A549 (cell line): ENCODE data around the gene THEM5. TPM values are rescaled to one million over a fixed set of nuclear protein-coding genes. Genes with fewer than 3 reads are reported as not detected.
A peak's percentile ranks its signal among the peaks of the same experiment; 100 is the strongest.

Source experiments
- ATAC-seq, 2 experiments: fragments of 200-7000 bp in 1 of 2; fragments of >200 bp in 1 of 2; cut with Nextera tagmentation in 1 of 2; cut with Tn5 transposase in 1 of 2; 3 replicates each; pipeline versions ENCODE4 v1.8.0 to v1.9.1; 2018 to 2020; ENCODE audit warnings: mild to moderate bottlenecking in 1 of 2, moderate library complexity in 1 of 2
- CTCF ChIA-PET: fragments of 300-600 bp; sonication (Branson Sonifier 250); formaldehyde crosslinking; extraction: SDS; loops from one replicate; lab custom pipeline; 2021; ENCODE audit warnings: antibody characterized with exemption, inconsistent platforms; lab: Yijun Ruan, JAX
- POLR2A ChIA-PET: fragments of 350-600 bp; formaldehyde crosslinking; extraction: SDS; loops from one replicate; lab custom pipeline; 2021; ENCODE audit warnings: antibody characterized with exemption, inconsistent platforms; lab: Yijun Ruan, JAX
- DNase-seq, 2 experiments: peaks; one replicate each; pipeline versions ENCODE4 v3.0.0 to v3.0.0-alpha.2; 2011 to 2016; ENCODE audit warnings: low read depth in 1 of 2, low spot score in 1 of 2
- FAIRE-seq: peaks from 2 replicates; lab custom pipeline; 2011; peaks lifted over from hg19 to GRCh38; lab: Jason Lieb, UNC
- H3K27ac ChIP-seq, 2 experiments: fragments of >200 bp; sonication (Bioruptor Twin); formaldehyde crosslinking; 3 replicates each; pipeline ENCODE4 v1.5.1; 2016 to 2017
- H3K4me1 ChIP-seq: fragments of >200 bp; sonication (Bioruptor Twin); formaldehyde crosslinking; 3 replicates; pipeline ENCODE4 v1.6.1; 2016
- H3K4me2 ChIP-seq: fragments of >200 bp; sonication (Bioruptor Twin); formaldehyde crosslinking; 3 replicates; pipeline ENCODE4 v1.6.1; 2016
- H3K4me3 ChIP-seq: fragments of >200 bp; sonication (Bioruptor Twin); formaldehyde crosslinking; 3 replicates; pipeline ENCODE4 v1.5.1; 2016
- H3K9me3 ChIP-seq: fragments of >200 bp; sonication (Bioruptor Twin); formaldehyde crosslinking; 3 replicates; pipeline ENCODE4 v1.6.1; 2016
- ATOH8 ChIP-seq: fragments of 250-450 bp; sonication (Bioruptor Pico); IDR thresholded peaks from 2 replicates; pipeline ENCODE4 v1.5.0; 2020; ENCODE audit warnings: low read depth, mild to moderate bottlenecking, moderate library complexity
- BHLHE40 ChIP-seq: IDR thresholded peaks from 2 replicates; pipeline ENCODE4 v1.6.1; 2012; ENCODE audit warnings: low read depth, low read length, inconsistent platforms
- CBX8 ChIP-seq: fragments of 200-600 bp; sonication (generic); IDR thresholded peaks from 2 replicates; pipeline ENCODE4 v1.6.1; 2016
- CEBPB ChIP-seq, 2 experiments: fragments of >200 bp in 1 of 2; sonication (Bioruptor Twin) in 1 of 2; formaldehyde crosslinking in 1 of 2; IDR thresholded peaks; 2 replicates each; pipeline ENCODE4 v1.6.1; 2012 to 2016
- CHD4 ChIP-seq: fragments of 200-600 bp; sonication (generic); IDR thresholded peaks from 2 replicates; pipeline ENCODE4 v1.6.1; 2016; ENCODE audit warnings: antibody characterized with exemption, mild to moderate bottlenecking, borderline replicate concordance
- ELK1 ChIP-seq: fragments of 150-350 bp; IDR thresholded peaks from 2 replicates; pipeline ENCODE4 v1.6.1; 2014; ENCODE audit warnings: low read depth, mild to moderate bottlenecking, low read length
- EP300 ChIP-seq, 2 experiments: fragments of >200 bp; sonication (Bioruptor Twin); formaldehyde crosslinking; IDR thresholded peaks; 2 replicates in 1 of 2; 3 replicates in 1 of 2; pipeline ENCODE4 v1.6.1; 2016 to 2017
- ESRRA ChIP-seq: fragments of 150-350 bp; IDR thresholded peaks from 2 replicates; pipeline ENCODE4 v1.6.1; 2014; ENCODE audit warnings: mild to moderate bottlenecking, low read length, borderline replicate concordance
- FOXS1 ChIP-seq: fragments of 250-450 bp; sonication (Bioruptor Pico); IDR thresholded peaks from 2 replicates; pipeline ENCODE4 v1.5.0; 2020; ENCODE audit warnings: mild to moderate bottlenecking, moderate library complexity
- GATA3 ChIP-seq: IDR thresholded peaks from 2 replicates; pipeline ENCODE4 v1.6.1; 2012; ENCODE audit warnings: borderline replicate concordance
- HDAC2 ChIP-seq: fragments of 200-600 bp; sonication (generic); IDR thresholded peaks from 2 replicates; pipeline ENCODE4 v1.6.1; 2016
- HOXB5 ChIP-seq: fragments of 250-450 bp; sonication (Bioruptor Pico); IDR thresholded peaks from 2 replicates; pipeline ENCODE4 v1.5.0; 2020; ENCODE audit warnings: mild to moderate bottlenecking, moderate library complexity
- KDM1A ChIP-seq: fragments of 200-600 bp; sonication (generic); IDR thresholded peaks from 2 replicates; pipeline ENCODE4 v1.6.1; 2016; ENCODE audit warnings: low read depth, mild to moderate bottlenecking
- KDM5A ChIP-seq: fragments of 200-600 bp; sonication (generic); IDR thresholded peaks from 2 replicates; pipeline ENCODE4 v1.6.1; 2016; ENCODE audit warnings: antibody characterized with exemption, mild to moderate bottlenecking
- NPAS2 ChIP-seq: fragments of 250-450 bp; sonication (Bioruptor Pico); IDR thresholded peaks from 2 replicates; pipeline ENCODE4 v1.8.0; 2022; ENCODE audit warnings: mild to moderate bottlenecking, moderate library complexity, borderline replicate concordance
- RARB ChIP-seq: fragments of 250-450 bp; sonication (Bioruptor Pico); IDR thresholded peaks from 2 replicates; pipeline ENCODE4 v1.8.0; 2021; ENCODE audit warnings: mild to moderate bottlenecking, moderate library complexity
- RCOR1 ChIP-seq: fragments of 150-350 bp; IDR thresholded peaks from 2 replicates; pipeline ENCODE4 v1.6.1; 2014; ENCODE audit warnings: antibody characterized with exemption, low read length, low read depth
- RFX5 ChIP-seq: fragments of 450-650 bp; IDR thresholded peaks from 2 replicates; pipeline ENCODE4 v1.7.1; 2014; ENCODE audit warnings: antibody characterized with exemption, mild to moderate bottlenecking, moderate library complexity
- TFCP2L1 ChIP-seq: fragments of 250-450 bp; sonication (Bioruptor Pico); IDR thresholded peaks from 2 replicates; pipeline ENCODE4 v1.5.0; 2021; ENCODE audit warnings: mild to moderate bottlenecking
- ZC3H11A ChIP-seq: fragments of 450-650 bp; IDR thresholded peaks from 2 replicates; pipeline ENCODE4 v1.6.1; 2014; ENCODE audit warnings: antibody characterized with exemption, mild to moderate bottlenecking
- ZFP36 ChIP-seq: fragments of 450-650 bp; IDR thresholded peaks from 2 replicates; pipeline ENCODE4 v1.6.1; 2014; ENCODE audit warnings: borderline replicate concordance; ENCODE audit not compliant: partially characterized antibody
- ZSCAN20 ChIP-seq: fragments of 250-450 bp; sonication (Bioruptor Pico); IDR thresholded peaks from 2 replicates; pipeline ENCODE4 v1.8.0; 2022; ENCODE audit warnings: mild to moderate bottlenecking, moderate library complexity
- WGBS: methylation state at CpG from one replicate; pipeline ENCODE4 v1.1.6; 2017; ENCODE audit errors: missing lambda C conversion rate; 5-methylcytosine and 5-hydroxymethylcytosine counted together
- polyA plus RNA-seq, 4 experiments: library from polyadenylated mRNA; depleted of rRNA in 3 of 4; stranded (reverse); fragments of >200 nt; fragmentation: RNase III in 1 of 4; extraction: RNeasy Plus Mini Kit Qiagen cat#74134 plus additional on column Dnase treatment in 1 of 4; gene quantifications; 2 replicates in 3 of 4; 3 replicates in 1 of 4; pipeline ENCODE4 v1.2.3, GENCODE V29; 2011 to 2017
- TF ChIP-seq, protein P1 (sequence below): fragments of >200 bp; sonication (Bioruptor Twin); formaldehyde crosslinking; IDR thresholded peaks from 3 replicates; pipeline ENCODE4 v1.6.1; 2016

THEM5 gene
- polyA plus RNA-seq, 2 of the 4 experiments (the other 2 are of a cell fraction) = not detected

DNA sequence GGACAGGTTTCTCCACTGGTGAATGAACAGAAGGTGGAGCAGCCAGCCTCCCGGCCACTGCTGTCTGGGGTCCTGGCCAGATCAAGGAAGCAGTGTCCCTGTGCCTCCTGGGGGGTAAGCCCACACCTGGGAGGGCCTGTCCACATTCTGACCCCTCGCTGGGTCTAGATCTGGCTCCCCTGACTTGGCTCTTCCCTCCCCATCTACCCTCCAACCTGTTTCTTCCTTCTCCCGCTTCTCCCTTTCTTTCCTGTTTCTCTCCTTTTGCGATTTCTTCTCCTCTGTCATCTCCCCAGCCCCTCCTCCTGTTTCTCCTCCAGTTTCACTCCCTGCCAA lies 22.3 kb downstream of the THEM5 start:
- H3K4me1 ChIP-seq = peaks cover 22% of the 10 kb centered on the region
- no peak for FAIRE-seq
- H3K4me3 ChIP-seq = no peak overlapping the region
- no peak for DNase-seq
- peak overlapping the region in 1 of 2 experiments; percentile 35; a peak in 3 of 6 replicates for H3K27ac ChIP-seq
- 98% methylated on average over 4 of the region's 4 CpGs for WGBS
- ChIA-PET POLR2A (interaction anchor here (0.7 kb wide), 1 partner anchor 321 kb away, joined by 6 read pairs; no protein-coding TSS in a partner anchor), CTCF (interaction anchor here (0.6 to 3.0 kb wide), 3 partner anchors 11 to 97 kb away, joined by 3 to 10 read pairs (median 6); partner anchors contain the start of gene THEM5)
- no peaks in the 10 kb centered on the region for H3K9me3 ChIP-seq
- ATAC-seq = no peak
- peak overlapping the region; percentile 37 for H3K4me2 ChIP-seq
- TF ChIP-seq ESRRA = no peak
- no peak for TF ChIP-seq EP300 (IDR thresholded peaks at IDR 0.05)
- no peak for TF ChIP-seq KDM1A
- TF ChIP-seq RARB (CRISPR knock-in tag) = no peak
- no peak for TF ChIP-seq CBX8
- no peak for TF ChIP-seq RFX5
- TF ChIP-seq, all 56 proteins: peak for 0

DNA sequence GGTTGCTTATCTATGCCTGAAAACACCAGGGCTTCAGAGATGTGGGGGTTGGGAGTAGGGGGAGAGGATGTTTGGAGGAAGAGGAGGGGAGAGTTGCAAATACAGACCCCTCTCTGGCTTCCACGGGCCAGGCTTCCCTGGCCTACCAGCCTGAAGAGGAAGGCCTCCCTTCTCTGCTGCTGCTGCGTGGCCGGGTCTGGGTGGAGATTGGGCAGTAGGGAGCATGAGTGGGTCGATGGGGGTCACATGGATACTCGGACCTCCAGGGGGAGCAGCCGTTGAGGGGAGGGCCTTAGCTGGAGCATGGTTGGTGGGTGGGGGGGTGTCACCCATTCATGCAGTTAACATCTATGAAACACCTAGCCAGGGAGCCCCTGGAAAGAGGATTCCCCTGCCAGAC lies 23.5 kb downstream of the THEM5 start:
- 88% methylated on average over 6 of the region's 6 CpGs for WGBS
- peaks cover 22% of the 10 kb centered on the region for H3K4me1 ChIP-seq
- TF ChIP-seq NPAS2 = no peak
- no peak for TF ChIP-seq ELK1
- TF ChIP-seq EP300 (IDR thresholded peaks at IDR 0.05) = no peak
- TF ChIP-seq ZC3H11A = no peak
- no peak for TF ChIP-seq HDAC2
- no peak for TF ChIP-seq CHD4
- no peak for TF ChIP-seq HOXB5
- TF ChIP-seq CBX8 = no peak
- no peak for TF ChIP-seq CEBPB (IDR thresholded peaks at IDR 0.05)
- TF ChIP-seq FOXS1 = no peak
- TF ChIP-seq, all 56 proteins: peak for 0
- Histone ChIP-seq H3K4me2 (no peak overlapping the region), H3K9me3 (no peaks in the 10 kb centered on the region), H3K27ac (no peak overlapping the region), H3K4me3 (no peak overlapping the region)
- CTCF ChIA-PET = interaction anchor here (1.5 to 2.0 kb wide), 2 partner anchors 10 to 13 kb away, joined by 4 to 6 read pairs; no protein-coding TSS in a partner anchor
- FAIRE-seq (no peak), ATAC-seq (no peak), DNase-seq (no peak)
- POLR2A ChIA-PET = no interaction called here

DNA sequence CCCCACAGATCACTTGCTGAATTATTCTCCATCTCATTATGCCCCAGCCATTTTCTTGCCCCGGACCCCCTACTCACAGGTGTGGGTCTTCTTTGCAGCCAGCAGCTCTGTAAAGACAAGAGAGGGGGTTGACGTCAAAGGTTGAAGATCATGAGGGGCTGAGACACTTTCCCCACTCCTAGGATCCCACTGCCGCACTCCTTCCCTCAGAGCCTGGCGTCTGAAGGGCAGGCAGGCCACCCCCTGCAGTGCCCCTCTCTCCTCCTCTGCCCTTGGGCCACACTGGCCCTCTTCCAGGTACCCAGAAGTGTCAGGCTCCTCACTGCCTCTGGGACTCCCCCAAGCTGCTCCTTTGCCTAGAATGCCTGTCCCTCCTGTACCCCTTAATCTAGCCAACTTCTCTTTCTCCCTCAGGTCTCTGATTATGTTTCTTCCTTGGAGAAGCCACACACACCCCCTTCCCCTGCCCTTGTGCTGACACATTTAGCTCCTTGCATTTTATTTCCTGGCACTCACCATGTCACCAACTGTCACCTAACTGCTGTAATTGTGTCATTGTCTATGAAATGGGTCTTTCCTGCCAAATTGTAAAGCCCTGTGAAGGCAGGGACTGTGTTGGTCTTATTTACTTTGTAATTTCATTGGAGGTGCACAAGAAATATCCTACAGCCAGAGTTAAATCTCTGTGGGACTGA lies 24.0 kb downstream of the THEM5 start:
- Histone ChIP-seq H3K4me3 (no peak overlapping the region), H3K4me1 (peaks cover 22% of the 10 kb centered on the region), H3K27ac (no peak overlapping the region), H3K9me3 (no peaks in the 10 kb centered on the region), H3K4me2 (no peak overlapping the region)
- TF ChIP-seq, protein P1, sequence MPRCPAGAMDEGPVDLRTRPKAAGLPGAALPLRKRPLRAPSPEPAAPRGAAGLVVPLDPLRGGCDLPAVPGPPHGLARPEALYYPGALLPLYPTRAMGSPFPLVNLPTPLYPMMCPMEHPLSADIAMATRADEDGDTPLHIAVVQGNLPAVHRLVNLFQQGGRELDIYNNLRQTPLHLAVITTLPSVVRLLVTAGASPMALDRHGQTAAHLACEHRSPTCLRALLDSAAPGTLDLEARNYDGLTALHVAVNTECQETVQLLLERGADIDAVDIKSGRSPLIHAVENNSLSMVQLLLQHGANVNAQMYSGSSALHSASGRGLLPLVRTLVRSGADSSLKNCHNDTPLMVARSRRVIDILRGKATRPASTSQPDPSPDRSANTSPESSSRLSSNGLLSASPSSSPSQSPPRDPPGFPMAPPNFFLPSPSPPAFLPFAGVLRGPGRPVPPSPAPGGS = no peak
- TF ChIP-seq KDM5A (no peak), HDAC2 (no peak), BHLHE40 (no peak), EP300 (IDR thresholded peaks at IDR 0.05) (no peak), ATOH8 (no peak), GATA3 (no peak), TFCP2L1 (CRISPR knock-in tag) (no peak), RCOR1 (no peak), ZSCAN20 (CRISPR knock-in tag) (no peak), ZFP36 (no peak)
- whole genome bisulfite sequencing = 67% methylated on average over 4 of the region's 4 CpGs
- FAIRE-seq = no peak
- ChIA-PET CTCF (interaction anchor here (2.0 kb wide), 1 partner anchor 14 kb away, joined by 4 read pairs; no protein-coding TSS in a partner anchor), POLR2A (no interaction called here)
- no peak for DNase-seq
- ATAC-seq = no peak
